Heart left ventricle (tissue), 16 donors: Measurements from ENCODE around the gene KIF18A. TPM values are rescaled to one million over a fixed set of nuclear protein-coding genes. Genes with fewer than 3 reads are reported as not detected.

Experiments used
- ATAC-seq, 4 donors: fragments of 200-7000 bp; cut with Tn5 transposase; one replicate each; pipeline ENCODE4 v1.9.1; 2020 to 2022; ENCODE audit warnings: moderate library complexity in 4 of 4, mild to moderate bottlenecking in 3 of 4, moderate number of reproducible peaks in 1 of 4
- DNase-seq, 5 donors: peaks; one replicate each; pipeline ENCODE4 v3.0.0-alpha.2; 2020
- H3K27ac ChIP-seq, 12 donors: fragments of 200-600 bp; sonication (generic) in 4 of 12; one replicate each; pipeline versions ENCODE4 v1.5.0 to v1.8.0; 2016 to 2022; ENCODE audit warnings: mild to moderate bottlenecking in 2 of 12
- H3K27me3 ChIP-seq, 9 donors: fragments of 200-600 bp; sonication (generic) in 2 of 9; one replicate each; pipeline versions ENCODE4 v1.5.1 to v1.8.0; 2016 to 2022; ENCODE audit warnings: mild to moderate bottlenecking in 3 of 9
- H3K36me3 ChIP-seq, 9 donors: fragments of 200-600 bp; sonication (generic) in 2 of 9; one replicate each; pipeline versions ENCODE4 v1.5.0 to v1.8.0; 2018 to 2022; ENCODE audit warnings: mild to moderate bottlenecking in 2 of 9
- H3K4me1 ChIP-seq, 12 donors: fragments of 200-600 bp; sonication (generic) in 4 of 12; one replicate each; pipeline versions ENCODE4 v1.5.0 to v1.8.0; 2016 to 2022; ENCODE audit warnings: mild to moderate bottlenecking in 3 of 12
- H3K4me3 ChIP-seq, 12 donors: fragments of 200-600 bp; sonication (generic) in 4 of 12; one replicate each; pipeline versions ENCODE4 v1.5.0 to v1.8.0; 2017 to 2022; ENCODE audit warnings: mild to moderate bottlenecking in 9 of 12, moderate library complexity in 4 of 12
- H3K9me3 ChIP-seq, 12 donors: fragments of 200-600 bp; sonication (generic) in 4 of 12; one replicate each; pipeline versions ENCODE4 v1.5.0 to v1.8.0; 2016 to 2022; ENCODE audit warnings: mild to moderate bottlenecking in 1 of 12
- POLR2A ChIP-seq, 2 donors: fragments of 450-650 bp; IDR thresholded peaks; one replicate each; pipeline ENCODE4 v1.6.1; 2017; ENCODE audit warnings: antibody characterized with exemption in 2 of 2, mild to moderate bottlenecking in 2 of 2, moderate library complexity in 2 of 2
- WGBS, 4 donors: extraction: QIAGEN DNeasy Blood & Tissue Kit in 2 of 4; methylation state at CpG; one replicate each; pipeline versions ENCODE4 v1.1.5 to v1.1.7; 2013 to 2018; 5-methylcytosine and 5-hydroxymethylcytosine counted together
- intact Hi-C, 10 donors: fragments of 100-400 bp; cut with DNase I; formaldehyde crosslinking; loops; one replicate each; pipeline versions ENCODE4 v1.11.1 to v1.14.2; 2022
- polyA plus RNA-seq, 2 donors: library from polyadenylated mRNA; stranded (reverse); fragments of 200-250 nt; gene quantifications; one replicate each; pipeline ENCODE4 v1.2.3, GENCODE V29; 2013
- total RNA-seq, 9 donors: library from RNA; depleted of rRNA in 2 of 9; stranded (reverse); fragments of >200 nt in 2 of 9; fragmentation: NEBNext Ultra II Directional in 3 of 9; extraction: Animal tissue kit (Norgen Biotek cat#: 25700) in 3 of 9; gene quantifications; one replicate each; pipeline versions ENCODE4 v1.1.0 to v1.2.4, GENCODE V29; 2016 to 2023
- TF ChIP-seq, protein P1 (sequence below), 12 donors: fragments of 200-600 bp; sonication (generic) in 4 of 12; IDR thresholded peaks; one replicate each; pipeline versions ENCODE4 v1.5.0 to v1.8.0; 2018 to 2022; ENCODE audit warnings: antibody characterized with exemption in 12 of 12, mild to moderate bottlenecking in 5 of 12
- donor health status: ischemic (EF 13 %, LVEDD 7.1; RV severe dilation, severe dysfunction).
- donor health status: healthy with polysubstance abuse.
- donor health status: DM: no; HTN: yes; CAD: no.
- donor health status: DM: no; HTN: no; CAD: no.
- donor health status: ischemic (EF 25% LVEDD 6.9; RV normal size, moderate dysfunction).
- donor health status: ischemic (EF 25% LVEDD 5.7; RV mildly dilated, moderate dysfunction).
- donor health status: healthy.
- donor health status: DM: yes; HTN: yes; CAD: no.
- donor health status: ischemic (EF 35%, LVEDD 5.7; RV mildly dilated, moderate dysfunction).
- donor health status: nonischemic (EF 11% LVEDD 7.7; RV severe dilation, severe dysfunction).
- donor health status: DM: yes; HTN: yes; CAD: no.
- donor health status: PGD.
- donor health status: ischemic (EF 29% LVEDD 5.4; RV normal size, mild dysfunction).
- donor health status: nonischemic (EF 23%, LVEDD 6.1; RV moderate dilation, normal function).

Gene KIF18A
- total and polyA plus RNA-seq, 11 donors, result 0.10 to 1.7 (median 0.27) TPM; not detected in 4

DNA sequence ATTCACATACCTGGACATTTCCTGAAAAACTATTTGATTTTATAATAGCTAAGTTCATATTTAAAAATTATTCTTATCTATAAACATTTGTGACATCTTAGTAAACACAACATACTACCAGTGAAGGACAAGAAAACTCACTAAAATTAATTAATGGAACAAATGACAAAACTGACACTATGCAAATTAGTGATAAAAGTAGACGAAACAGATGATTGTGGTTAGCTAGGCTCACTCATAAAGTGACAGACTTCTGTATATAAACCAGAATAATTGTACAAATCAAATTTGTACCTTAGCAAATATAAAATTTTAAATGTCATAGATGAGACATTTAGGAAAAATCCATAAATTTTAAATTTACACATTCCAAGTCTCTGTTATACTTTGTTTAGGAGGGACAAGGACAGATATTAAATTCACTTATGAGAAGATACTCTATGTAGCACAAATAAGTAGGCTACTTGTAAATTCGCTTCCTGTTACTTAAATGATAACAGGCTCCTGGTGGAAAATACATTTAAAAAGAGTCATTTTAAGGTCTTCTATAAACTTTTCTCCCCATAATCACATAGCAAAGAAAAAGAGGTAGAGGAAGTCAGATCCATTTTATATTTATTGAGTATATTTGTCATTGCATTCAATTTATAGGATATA is 81.2 kb downstream of the KIF18A start:
- intact Hi-C loops, result no loop called here
- Histone ChIP-seq H3K4me3 (no peak overlapping the region), H3K36me3 (no peaks in the 10 kb centered on the region), H3K27ac (no peak overlapping the region), H3K4me1 (no peaks in the 10 kb centered on the region), H3K27me3 (no peaks in the 10 kb centered on the region), H3K9me3 (peaks cover 0 to 7% (median 0%) of the 10 kb centered on the region in 12 donors)
- ATAC-seq (no peak), DNase-seq (no peak)
- 90 to 92% (median 91%) methylated on average over 2 of the region's 2 CpGs for WGBS, 4 donors
- TF ChIP-seq, protein P1, sequence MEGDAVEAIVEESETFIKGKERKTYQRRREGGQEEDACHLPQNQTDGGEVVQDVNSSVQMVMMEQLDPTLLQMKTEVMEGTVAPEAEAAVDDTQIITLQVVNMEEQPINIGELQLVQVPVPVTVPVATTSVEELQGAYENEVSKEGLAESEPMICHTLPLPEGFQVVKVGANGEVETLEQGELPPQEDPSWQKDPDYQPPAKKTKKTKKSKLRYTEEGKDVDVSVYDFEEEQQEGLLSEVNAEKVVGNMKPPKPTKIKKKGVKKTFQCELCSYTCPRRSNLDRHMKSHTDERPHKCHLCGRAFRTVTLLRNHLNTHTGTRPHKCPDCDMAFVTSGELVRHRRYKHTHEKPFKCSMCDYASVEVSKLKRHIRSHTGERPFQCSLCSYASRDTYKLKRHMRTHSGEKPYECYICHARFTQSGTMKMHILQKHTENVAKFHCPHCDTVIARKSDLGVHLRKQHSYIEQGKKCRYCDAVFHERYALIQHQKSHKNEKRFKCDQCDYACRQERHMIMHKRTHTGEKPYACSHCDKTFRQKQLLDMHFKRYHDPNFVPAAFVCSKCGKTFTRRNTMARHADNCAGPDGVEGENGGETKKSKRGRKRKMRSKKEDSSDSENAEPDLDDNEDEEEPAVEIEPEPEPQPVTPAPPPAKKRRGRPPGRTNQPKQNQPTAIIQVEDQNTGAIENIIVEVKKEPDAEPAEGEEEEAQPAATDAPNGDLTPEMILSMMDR (IDR thresholded peaks at IDR 0.05), result no peak

- TF ChIP-seq, protein P1 (IDR thresholded peaks at IDR 0.05), result no peak
- TF ChIP-seq POLR2A (IDR thresholded peaks at IDR 0.05), result no peak
- no peaks in the 10 kb centered on the region for H3K36me3 ChIP-seq
- DNase-seq, result no peak
- intact Hi-C loops, result no loop called here
- H3K4me1 ChIP-seq, result no peaks in the 10 kb centered on the region
- H3K27ac ChIP-seq, result no peak overlapping the region
- H3K4me3 ChIP-seq, result no peak overlapping the region
- no peak for ATAC-seq
- H3K27me3 ChIP-seq, result no peaks in the 10 kb centered on the region
- no peaks in the 10 kb centered on the region for H3K9me3 ChIP-seq
- WGBS, 4 donors, result 93 to 99% (median 96%) methylated on average over 2 of the region's 2 CpGs
These were observed 90.1 kb downstream of the KIF18A start for GRCh38 chr11:28017816-28018215.

DNA sequence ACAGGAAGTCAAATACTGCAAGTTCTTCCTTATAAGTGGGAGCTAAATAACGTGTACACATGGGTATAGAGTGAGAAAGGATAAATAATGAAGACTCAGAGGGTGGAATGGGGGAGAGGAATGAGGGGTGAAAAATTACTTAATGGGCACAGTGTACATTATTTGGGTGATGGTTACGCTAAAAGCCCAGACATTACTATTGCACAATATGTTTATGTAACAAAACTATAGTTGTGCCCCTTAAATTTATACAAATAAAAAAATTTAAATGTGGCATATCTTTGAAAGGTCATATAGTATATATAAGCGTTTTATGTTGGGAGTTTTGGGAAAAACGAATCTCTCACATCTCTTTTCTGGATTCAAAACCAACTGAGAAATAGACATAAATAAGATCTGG is 96.1 kb downstream of the KIF18A start:
- H3K9me3 ChIP-seq, result no peaks in the 10 kb centered on the region
- H3K36me3 ChIP-seq, result no peaks in the 10 kb centered on the region
- WGBS, 4 donors, result 86 to 92% (median 89%) methylated on average over 4 of the region's 4 CpGs
- H3K4me3 ChIP-seq, result no peak overlapping the region
- no peaks in the 10 kb centered on the region for H3K27me3 ChIP-seq
- no peaks in the 10 kb centered on the region for H3K4me1 ChIP-seq
- TF ChIP-seq, protein P1 (IDR thresholded peaks at IDR 0.05), result no peak
- ATAC-seq, result no peak
- no peak overlapping the region for H3K27ac ChIP-seq
- intact Hi-C loops, result no loop called here
- DNase-seq, result no peak

GRCh38 chr11:28009996-28010395 is 98.0 kb downstream of the KIF18A start:
- intact Hi-C loops, result no loop called here
- no peak overlapping the region for H3K4me3 ChIP-seq
- H3K27ac ChIP-seq, result no peak overlapping the region
- 52 to 78% (median 68%) methylated on average over 1 of the region's 1 CpG for WGBS, 4 donors
- H3K4me1 ChIP-seq, result no peaks in the 10 kb centered on the region
- TF ChIP-seq, protein P1 (IDR thresholded peaks at IDR 0.05), result no peak
- TF ChIP-seq POLR2A (IDR thresholded peaks at IDR 0.05), result no peak
- no peaks in the 10 kb centered on the region for H3K27me3 ChIP-seq
- ATAC-seq (no peak), DNase-seq (no peak)
- H3K9me3 ChIP-seq, result peaks cover 0 to 3% (median 0%) of the 10 kb centered on the region in 12 donors
- no peaks in the 10 kb centered on the region for H3K36me3 ChIP-seq
